HUES48 (cell line): ENCODE measurements around the gene C17orf107.
A peak's percentile ranks its signal among the peaks of the same experiment; 100 is the strongest.

Experiments
- H3K27ac ChIP-seq: one replicate; pipeline ENCODE4 v1.7.0; 2013; ENCODE audit warnings: low read depth, low read length, inconsistent platforms
- H3K27me3 ChIP-seq: 2 replicates; pipeline ENCODE4 v1.6.1; 2013; ENCODE audit warnings: mild to moderate bottlenecking, low read length; ENCODE audit not compliant: control insufficient read depth, insufficient read depth
- H3K36me3 ChIP-seq: 2 replicates; pipeline ENCODE4 v1.6.1; 2013; ENCODE audit warnings: low read length; ENCODE audit not compliant: control insufficient read depth, insufficient read depth
- H3K4me1 ChIP-seq: 2 replicates; pipeline ENCODE4 v1.6.1; 2013; ENCODE audit warnings: mild to moderate bottlenecking, low read length; ENCODE audit not compliant: control insufficient read depth, insufficient read depth
- H3K4me3 ChIP-seq: 2 replicates; pipeline ENCODE4 v1.5.1; 2013; ENCODE audit warnings: mild to moderate bottlenecking, low read depth, low read length
- H3K9ac ChIP-seq: 2 replicates; pipeline ENCODE4 v1.6.1; 2013; ENCODE audit warnings: mild to moderate bottlenecking, low read depth, low read length, moderate library complexity
- H3K9me3 ChIP-seq: 2 replicates; pipeline ENCODE4 v1.6.1; 2013; ENCODE audit warnings: low read length; ENCODE audit not compliant: control insufficient read depth, insufficient read depth

Gene C17orf107

GRCh38 chr17:4938688-4939545, 39.6 kb downstream of the C17orf107 start:
- peak overlapping the region; percentile 89 for H3K4me3 ChIP-seq
- H3K27ac ChIP-seq = peak overlapping the region; percentile 99
- no peaks in the 10 kb centered on the region for H3K9me3 ChIP-seq
- H3K27me3 ChIP-seq = no peaks in the 10 kb centered on the region
- peaks cover 52% of the 10 kb centered on the region for H3K36me3 ChIP-seq
- peaks cover 11% of the 10 kb centered on the region; the same call in 1 of the 2 replicates for H3K4me1 ChIP-seq
- H3K9ac ChIP-seq = peak overlapping the region; percentile 92

GRCh38 chr17:4939546-4939795, 40.1 kb downstream of the C17orf107 start:
- peak overlapping the region; percentile 99 for H3K27ac ChIP-seq

GRCh38 chr17:4939796-4940554, 40.6 kb downstream of the C17orf107 start, which contains the start of the genes RNF167 and SLC25A11:
RNF167 (plus strand) TSS chr17:4940268; CDS start chr17:4940910, 642 bp downstream.
SLC25A11 (minus strand) TSS chr17:4940046; CDS start chr17:4939910, 136 bp downstream.
- Histone ChIP-seq H3K27me3 (no peaks in the 10 kb centered on the region), H3K27ac (peak within 1 kb of the TSS; percentile 99), H3K4me3 (peak within 1 kb of the TSS; percentile 89), H3K9ac (peak within 1 kb of the TSS; percentile 92), H3K4me1 (peaks cover 11% of the 10 kb centered on the region; the same call in 1 of the 2 replicates), H3K9me3 (no peaks in the 10 kb centered on the region), H3K36me3 (peaks cover 63% of the 10 kb centered on the region)

More at GRCh38 chr17:4939546-4939795, 40.1 kb downstream of the C17orf107 start:
- Histone ChIP-seq H3K27me3 (no peaks in the 10 kb centered on the region), H3K4me1 (peaks cover 11% of the 10 kb centered on the region; the same call in 1 of the 2 replicates), H3K9ac (peak overlapping the region; percentile 92), H3K4me3 (peak overlapping the region; percentile 89), H3K36me3 (peaks cover 58% of the 10 kb centered on the region), H3K9me3 (no peaks in the 10 kb centered on the region)

GRCh38 chr17:4940555-4941318, 41.4 kb downstream of the C17orf107 start:
- H3K9me3 ChIP-seq = no peaks in the 10 kb centered on the region
- peak overlapping the region; percentile 89 for H3K4me3 ChIP-seq
- H3K9ac ChIP-seq = peak overlapping the region; percentile 92
- peaks cover 11% of the 10 kb centered on the region; the same call in 1 of the 2 replicates for H3K4me1 ChIP-seq
- peak overlapping the region; percentile 99 for H3K27ac ChIP-seq
- H3K27me3 ChIP-seq = no peaks in the 10 kb centered on the region
- peaks cover 70% of the 10 kb centered on the region for H3K36me3 ChIP-seq

GRCh38 chr17:4941319-4941610, 41.9 kb downstream of the C17orf107 start:
- peak overlapping the region; percentile 92 for H3K9ac ChIP-seq
- peaks cover 70% of the 10 kb centered on the region for H3K36me3 ChIP-seq
- peak overlapping the region; percentile 89 for H3K4me3 ChIP-seq
- H3K4me1 ChIP-seq = peaks cover 14% of the 10 kb centered on the region; the same call in 1 of the 2 replicates
- no peaks in the 10 kb centered on the region for H3K9me3 ChIP-seq
- H3K27ac ChIP-seq = peak overlapping the region; percentile 99
- H3K27me3 ChIP-seq = no peaks in the 10 kb centered on the region

- H3K9me3 ChIP-seq = no peaks in the 10 kb centered on the region
- no peak overlapping the region for H3K9ac ChIP-seq
- H3K27me3 ChIP-seq = no peaks in the 10 kb centered on the region
- peaks cover 19% of the 10 kb centered on the region; the same call in 1 of the 2 replicates for H3K4me1 ChIP-seq
- no peak overlapping the region for H3K4me3 ChIP-seq
- H3K27ac ChIP-seq = peak overlapping the region; percentile 16
- peaks cover 60% of the 10 kb centered on the region for H3K36me3 ChIP-seq
Measured at GRCh38 chr17:4942760-4943508, 43.6 kb downstream of the C17orf107 start.

GRCh38 chr17:4944163-4944553, 44.8 kb downstream of the C17orf107 start:
- no peak overlapping the region for H3K4me3 ChIP-seq
- H3K9me3 ChIP-seq = no peaks in the 10 kb centered on the region
- H3K36me3 ChIP-seq = peaks cover 51% of the 10 kb centered on the region
- peaks cover 13% of the 10 kb centered on the region; the same call in 1 of the 2 replicates for H3K4me1 ChIP-seq
- H3K27ac ChIP-seq = peak overlapping the region; percentile 76
- H3K9ac ChIP-seq = 0 out of 2 replicates have a peak overlapping the region, but pooled peaks have one; percentile 25
- H3K27me3 ChIP-seq = no peaks in the 10 kb centered on the region

- peaks cover 51% of the 10 kb centered on the region for H3K36me3 ChIP-seq
- H3K4me1 ChIP-seq = peaks cover 13% of the 10 kb centered on the region; the same call in 1 of the 2 replicates
- H3K9me3 ChIP-seq = no peaks in the 10 kb centered on the region
- no peaks in the 10 kb centered on the region for H3K27me3 ChIP-seq
- H3K27ac ChIP-seq = peak overlapping the region; percentile 76
- H3K4me3 ChIP-seq = no peak overlapping the region
- H3K9ac ChIP-seq = 0 out of 2 replicates have a peak overlapping the region, but pooled peaks have one; percentile 25
Measured at GRCh38 chr17:4944554-4945175, 45.3 kb downstream of the C17orf107 start.

GRCh38 chr17:4945176-4945943, 46.0 kb downstream of the C17orf107 start:
- H3K4me3 ChIP-seq = peak overlapping the region; percentile 25; the same call in 1 of the 2 replicates
- H3K36me3 ChIP-seq = peaks cover 51% of the 10 kb centered on the region
- no peak overlapping the region; the same call in 1 of the 2 replicates for H3K9ac ChIP-seq
- H3K27me3 ChIP-seq = no peaks in the 10 kb centered on the region
- H3K9me3 ChIP-seq = no peaks in the 10 kb centered on the region
- H3K27ac ChIP-seq = peak overlapping the region; percentile 76
- H3K4me1 ChIP-seq = peaks cover 13% of the 10 kb centered on the region; the same call in 1 of the 2 replicates
